OCI-LY7 (cell line): Measurements from ENCODE around the gene TRRAP.

Experiments
- EZH2phosphoT487 ChIP-seq: fragments of 200-600 bp; sonication (generic); IDR thresholded peaks from 2 replicates; pipeline ENCODE4 v1.6.1; 2018; ENCODE audit warnings: low read depth, borderline replicate concordance, mild to moderate bottlenecking, mixed run types, antibody characterized with exemption, low read length, moderate library complexity, mixed read lengths
- TF ChIP-seq, protein P1 (sequence below): fragments of 200-600 bp; sonication (generic); conservative IDR thresholded peaks from 2 replicates; pipeline ENCODE4 v1.5.1; 2014; ENCODE audit warnings: mild to moderate bottlenecking, antibody characterized with exemption, low read length, moderate library complexity, mixed read lengths

DNA sequence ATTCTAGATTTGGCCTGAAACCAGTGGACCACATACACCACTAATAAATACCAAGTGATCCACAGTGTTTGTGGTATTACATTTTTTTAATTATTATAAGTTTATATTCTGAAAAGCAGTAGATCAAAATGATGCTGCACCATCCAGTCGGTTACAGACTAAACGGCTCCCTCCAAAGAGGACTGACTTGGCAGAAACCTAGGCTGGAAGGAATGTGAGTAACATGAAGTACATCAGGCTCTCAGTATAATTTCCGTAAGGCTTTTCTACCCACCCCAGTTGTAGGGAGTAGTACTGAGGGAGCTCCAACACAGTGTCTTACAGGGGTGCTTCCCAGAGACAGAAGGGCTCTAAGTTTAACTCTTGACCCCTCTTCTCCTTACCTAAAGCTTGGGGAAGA lies 119.5 kb downstream of the TRRAP start:
- TF ChIP-seq, protein P1, sequence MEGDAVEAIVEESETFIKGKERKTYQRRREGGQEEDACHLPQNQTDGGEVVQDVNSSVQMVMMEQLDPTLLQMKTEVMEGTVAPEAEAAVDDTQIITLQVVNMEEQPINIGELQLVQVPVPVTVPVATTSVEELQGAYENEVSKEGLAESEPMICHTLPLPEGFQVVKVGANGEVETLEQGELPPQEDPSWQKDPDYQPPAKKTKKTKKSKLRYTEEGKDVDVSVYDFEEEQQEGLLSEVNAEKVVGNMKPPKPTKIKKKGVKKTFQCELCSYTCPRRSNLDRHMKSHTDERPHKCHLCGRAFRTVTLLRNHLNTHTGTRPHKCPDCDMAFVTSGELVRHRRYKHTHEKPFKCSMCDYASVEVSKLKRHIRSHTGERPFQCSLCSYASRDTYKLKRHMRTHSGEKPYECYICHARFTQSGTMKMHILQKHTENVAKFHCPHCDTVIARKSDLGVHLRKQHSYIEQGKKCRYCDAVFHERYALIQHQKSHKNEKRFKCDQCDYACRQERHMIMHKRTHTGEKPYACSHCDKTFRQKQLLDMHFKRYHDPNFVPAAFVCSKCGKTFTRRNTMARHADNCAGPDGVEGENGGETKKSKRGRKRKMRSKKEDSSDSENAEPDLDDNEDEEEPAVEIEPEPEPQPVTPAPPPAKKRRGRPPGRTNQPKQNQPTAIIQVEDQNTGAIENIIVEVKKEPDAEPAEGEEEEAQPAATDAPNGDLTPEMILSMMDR, result no peak
- TF ChIP-seq EZH2phosphoT487, result no peak
